ENCODE measurements around the gene SLFN12L.

DNA sequence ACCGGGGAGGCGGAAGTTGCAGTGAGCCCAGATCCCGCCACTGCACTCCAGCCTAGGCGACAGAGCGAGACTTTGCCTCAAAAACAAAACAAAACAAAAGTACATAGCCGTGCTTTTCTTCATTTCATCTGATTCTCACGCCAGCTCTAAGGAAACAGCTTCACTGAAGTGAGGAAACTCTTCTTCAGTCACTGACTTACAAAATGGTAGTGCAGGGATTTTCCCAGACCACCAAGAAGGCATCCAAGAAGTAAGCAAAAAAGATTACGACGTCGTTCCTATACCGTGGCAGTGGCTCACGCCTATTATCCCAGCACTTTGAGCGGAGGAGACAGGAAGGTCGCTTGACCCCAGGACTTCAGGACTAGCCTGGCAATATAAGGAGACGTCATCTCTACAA lies 48.5 kb downstream of the SLFN12L start:
- TF ChIP-seq, protein P1, sequence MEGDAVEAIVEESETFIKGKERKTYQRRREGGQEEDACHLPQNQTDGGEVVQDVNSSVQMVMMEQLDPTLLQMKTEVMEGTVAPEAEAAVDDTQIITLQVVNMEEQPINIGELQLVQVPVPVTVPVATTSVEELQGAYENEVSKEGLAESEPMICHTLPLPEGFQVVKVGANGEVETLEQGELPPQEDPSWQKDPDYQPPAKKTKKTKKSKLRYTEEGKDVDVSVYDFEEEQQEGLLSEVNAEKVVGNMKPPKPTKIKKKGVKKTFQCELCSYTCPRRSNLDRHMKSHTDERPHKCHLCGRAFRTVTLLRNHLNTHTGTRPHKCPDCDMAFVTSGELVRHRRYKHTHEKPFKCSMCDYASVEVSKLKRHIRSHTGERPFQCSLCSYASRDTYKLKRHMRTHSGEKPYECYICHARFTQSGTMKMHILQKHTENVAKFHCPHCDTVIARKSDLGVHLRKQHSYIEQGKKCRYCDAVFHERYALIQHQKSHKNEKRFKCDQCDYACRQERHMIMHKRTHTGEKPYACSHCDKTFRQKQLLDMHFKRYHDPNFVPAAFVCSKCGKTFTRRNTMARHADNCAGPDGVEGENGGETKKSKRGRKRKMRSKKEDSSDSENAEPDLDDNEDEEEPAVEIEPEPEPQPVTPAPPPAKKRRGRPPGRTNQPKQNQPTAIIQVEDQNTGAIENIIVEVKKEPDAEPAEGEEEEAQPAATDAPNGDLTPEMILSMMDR (IDR thresholded peaks at IDR 0.05; ENCODE audit: low read depth, low read length), result no peak
- no peak for TF ChIP-seq EZH2phosphoT487 (IDR thresholded peaks at IDR 0.05; ENCODE audit: low read depth)
